NCI-H82 (cell line): ENCODE results near the gene RFPL1.

Source experiments
- DNase-seq: peaks from one replicate; lab custom pipeline; 2025; lab: John Stamatoyannopoulos, UW

RFPL1 gene

DNA sequence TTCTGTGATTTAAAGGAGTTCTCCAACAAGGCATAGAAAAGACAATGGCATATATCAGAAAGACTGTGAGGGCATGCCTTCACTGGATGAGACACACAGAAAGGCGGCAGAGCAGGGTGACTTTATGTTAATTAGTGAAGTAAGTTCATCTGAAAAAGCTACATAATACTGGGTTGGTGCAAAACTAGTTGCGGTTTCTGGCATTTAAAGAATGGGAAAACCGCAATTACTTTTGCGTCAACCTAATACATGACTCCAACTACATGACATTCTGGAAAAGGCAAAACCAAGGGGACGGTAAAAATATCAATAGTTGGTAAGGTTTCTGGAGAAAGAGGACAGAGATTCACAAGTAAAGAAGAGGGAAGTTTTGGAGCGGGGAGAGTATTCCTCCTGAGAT lies 5.1 kb downstream of the RFPL1 start:
- DNase-seq, result no peak

DNA sequence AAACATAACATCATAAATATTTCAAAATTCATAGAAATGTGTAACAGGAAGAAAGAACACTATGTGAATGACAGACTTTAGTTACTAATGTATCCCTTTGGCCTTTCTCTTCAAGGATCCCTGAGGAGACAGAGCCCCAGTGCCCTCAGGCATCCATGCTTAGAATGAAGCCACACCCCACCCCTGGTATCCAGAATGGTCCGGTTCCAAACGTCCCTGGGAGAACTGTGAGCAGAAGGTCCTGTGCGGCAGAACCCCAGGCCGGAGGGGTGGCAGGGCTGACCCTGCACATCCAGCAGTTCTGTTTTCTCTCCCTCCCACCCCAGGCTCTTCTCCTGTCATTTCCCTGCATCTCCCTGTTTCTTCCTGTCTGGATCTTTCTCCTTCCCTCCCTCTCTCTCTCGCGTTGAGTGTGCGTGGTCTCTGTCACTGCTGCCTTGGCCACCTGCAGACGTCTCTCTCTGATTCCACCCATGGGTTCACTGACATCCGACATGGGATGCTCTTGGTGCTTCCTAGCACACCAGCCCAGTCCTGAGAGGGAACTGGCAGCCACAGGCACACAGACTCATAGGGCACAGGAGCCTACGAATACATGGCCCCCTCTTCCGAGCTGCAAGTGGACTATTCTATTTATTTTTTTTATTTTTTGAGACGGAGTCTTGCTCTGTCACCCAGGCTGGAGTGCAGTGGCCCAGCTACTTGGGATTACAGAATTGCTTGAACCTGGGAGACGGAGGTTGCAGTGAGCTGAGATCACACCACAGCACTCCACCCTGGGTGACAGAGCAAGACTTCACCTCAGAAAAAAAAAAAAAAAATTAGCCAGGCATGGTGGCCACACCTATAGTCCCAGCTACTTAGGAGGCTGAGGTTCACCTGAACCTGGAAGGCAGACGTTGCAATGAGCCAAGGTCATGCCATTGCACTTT lies 5.7 kb downstream of the RFPL1 start:
- DNase-seq, result no peak

DNA sequence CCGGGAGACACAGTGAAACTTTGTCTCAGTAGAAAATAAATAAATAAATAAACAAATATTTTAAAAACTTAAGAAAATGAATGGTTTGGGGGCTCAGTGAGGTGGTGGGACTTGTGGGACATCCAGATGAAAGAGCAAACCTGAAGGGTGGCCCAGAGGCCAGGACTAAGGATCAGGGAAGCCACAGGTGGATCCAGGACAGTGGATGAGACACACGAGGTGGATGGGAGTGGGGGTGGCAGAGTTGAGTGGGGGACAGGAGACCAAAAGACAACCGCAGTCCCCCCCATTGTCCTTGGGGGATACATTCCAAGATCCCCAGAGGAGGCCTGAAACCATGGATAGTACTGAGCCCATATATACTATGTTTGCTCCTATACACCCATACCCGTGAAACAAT lies 7.1 kb downstream of the RFPL1 start:
- DNase-seq, result no peak

DNA sequence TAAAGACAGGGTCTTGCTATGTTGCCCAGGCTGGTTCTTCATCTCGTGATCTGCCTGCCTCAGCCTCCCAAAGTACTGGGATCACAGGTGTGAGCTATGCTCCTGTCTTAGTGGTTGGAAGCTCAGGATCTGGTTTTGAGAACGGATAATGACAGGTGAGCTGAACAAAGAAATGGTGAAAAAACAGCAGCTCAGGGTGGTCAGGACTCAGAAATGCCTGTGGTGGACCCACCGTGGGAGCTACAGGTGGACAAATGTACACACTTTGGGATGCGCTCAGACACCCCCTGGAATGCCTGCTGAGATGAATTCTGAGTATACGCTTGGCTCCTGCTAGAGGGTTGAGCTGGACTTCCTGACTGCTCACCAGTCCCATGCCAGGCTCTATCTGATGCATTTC lies 9.5 kb downstream of the RFPL1 start:
- no peak for DNase-seq

DNA sequence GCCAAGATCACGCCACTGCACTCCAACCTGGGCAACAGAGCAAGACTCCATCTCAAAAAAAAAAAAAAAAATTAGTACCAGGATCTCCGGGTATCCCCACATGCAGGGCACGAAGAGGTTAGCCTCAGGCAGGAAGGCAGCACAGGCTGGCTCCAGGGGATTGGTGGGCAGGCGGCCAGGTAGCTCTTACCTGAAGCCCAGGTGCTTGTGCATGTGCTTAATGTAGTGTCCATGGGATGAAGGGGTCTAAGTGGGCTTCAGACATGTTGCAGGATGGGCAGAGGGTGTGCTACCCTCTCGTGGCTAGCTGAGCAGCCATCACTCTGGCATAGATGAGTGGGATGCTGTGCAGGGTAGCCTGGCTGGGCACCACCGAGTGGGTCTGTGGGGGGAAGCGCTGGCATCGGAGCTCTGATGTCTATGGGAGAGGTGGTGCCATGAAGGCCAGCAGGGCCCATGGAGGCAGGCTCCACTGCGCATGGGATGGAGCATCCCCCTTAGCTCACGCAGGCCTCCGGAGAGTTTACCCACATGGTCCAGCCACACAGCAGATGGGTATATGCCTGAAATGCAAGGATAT lies 11.0 kb downstream of the RFPL1 start:
- no peak for DNase-seq

DNA sequence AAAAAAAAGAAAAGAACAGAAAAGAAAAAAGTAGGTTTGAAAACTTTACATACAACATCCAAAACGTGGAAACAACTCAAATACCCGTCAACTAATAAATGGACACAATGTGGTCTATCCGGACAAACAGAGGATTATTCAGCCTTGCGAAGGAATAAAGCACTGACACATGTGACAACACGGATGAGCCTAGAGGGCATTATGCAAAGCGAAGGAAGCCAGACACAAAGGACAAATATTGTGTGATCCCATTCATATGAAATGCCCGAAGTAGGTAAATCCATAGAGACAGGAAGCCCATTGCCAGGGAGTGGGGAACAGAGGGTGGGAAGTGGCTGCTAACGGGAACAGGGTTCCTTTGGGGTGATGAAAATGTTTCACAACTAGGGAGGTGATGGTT lies 11.8 kb downstream of the RFPL1 start:
- no peak for DNase-seq

DNA sequence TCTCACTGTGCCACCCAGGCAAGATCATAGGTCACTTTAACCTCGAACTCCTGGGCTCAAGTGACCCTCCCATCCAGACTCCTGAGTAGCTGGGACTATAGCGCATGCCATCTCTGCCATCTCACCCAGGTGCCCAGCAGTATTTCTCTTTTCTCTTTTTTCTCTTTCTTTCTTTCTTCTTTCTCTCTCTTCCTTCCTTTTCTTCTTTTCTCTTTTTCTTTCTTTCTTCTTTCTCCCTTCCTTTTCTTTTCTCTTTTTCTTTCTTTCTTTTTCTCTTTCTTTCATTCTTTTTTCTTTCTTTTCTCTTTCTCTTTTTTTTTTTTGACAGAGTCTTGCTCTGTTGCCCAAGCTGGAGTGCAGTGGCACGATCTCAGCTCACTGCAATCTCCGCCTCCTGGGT lies 13.5 kb downstream of the RFPL1 start:
- DNase-seq, result no peak

DNA sequence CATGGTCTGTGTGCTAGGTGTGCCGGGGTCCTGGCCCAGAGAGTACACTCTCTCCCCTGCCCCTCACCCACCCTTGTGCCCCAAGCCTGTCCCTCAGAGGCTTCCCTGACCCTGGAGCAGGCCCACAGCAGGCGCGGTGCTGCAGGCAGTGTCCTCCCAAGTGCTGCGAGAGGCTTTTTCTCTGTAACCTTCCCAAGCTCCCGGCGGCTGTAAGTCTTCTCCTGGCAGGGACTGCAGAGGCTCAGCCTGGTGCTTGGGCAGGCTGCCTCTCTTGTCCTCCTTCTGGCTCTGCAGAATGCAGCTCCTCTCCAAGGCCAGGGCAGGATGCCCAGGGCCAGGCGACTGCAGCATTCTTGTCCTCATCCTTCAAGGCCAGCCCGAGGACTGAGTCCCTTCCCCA lies 15.9 kb downstream of the RFPL1 start:
- no peak for DNase-seq

DNA sequence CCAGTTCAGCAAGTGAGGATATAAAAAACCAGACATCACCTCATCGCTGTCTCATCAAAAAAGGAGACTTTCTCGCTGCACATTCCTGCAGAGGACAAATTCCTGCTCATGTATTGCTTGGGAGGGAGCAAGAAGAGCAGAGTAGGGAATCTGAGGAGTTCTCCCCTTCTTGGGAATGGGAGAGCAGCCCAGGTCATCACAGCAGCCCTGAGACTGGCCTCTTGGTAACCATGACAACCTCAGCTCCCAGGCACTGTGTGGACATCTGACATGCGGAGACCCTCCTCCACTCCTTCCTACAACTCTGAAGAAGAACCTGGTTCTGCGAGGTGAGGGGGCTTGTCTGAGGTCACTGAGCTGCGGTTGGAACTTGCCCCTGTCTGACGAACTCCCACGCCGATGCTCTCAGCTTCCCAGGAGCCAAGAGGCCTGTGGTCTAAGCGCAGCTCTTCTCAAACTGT lies 17.9 kb downstream of the RFPL1 start:
- DNase-seq, result no peak

DNA sequence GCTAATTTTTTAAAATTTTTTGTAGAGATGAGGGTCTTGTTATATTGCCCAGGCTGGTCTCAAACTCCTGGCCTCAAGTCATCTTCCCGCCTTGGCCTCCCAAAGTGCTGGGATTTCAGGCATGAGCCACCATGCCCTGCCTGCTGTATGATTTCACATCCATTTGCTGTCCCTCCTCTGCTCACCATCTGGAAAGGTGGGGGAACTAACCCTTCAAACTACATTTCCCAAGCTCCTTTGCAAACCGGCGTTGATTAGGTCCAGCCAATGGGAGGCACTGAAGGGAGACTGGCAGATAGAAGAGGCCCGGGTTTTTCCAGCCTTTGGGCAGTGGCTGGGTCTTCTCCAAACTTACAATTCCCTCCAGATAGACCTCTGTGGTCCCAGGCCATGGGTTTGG lies 19.3 kb downstream of the RFPL1 start:
- DNase-seq, result peak; percentile 93

DNA sequence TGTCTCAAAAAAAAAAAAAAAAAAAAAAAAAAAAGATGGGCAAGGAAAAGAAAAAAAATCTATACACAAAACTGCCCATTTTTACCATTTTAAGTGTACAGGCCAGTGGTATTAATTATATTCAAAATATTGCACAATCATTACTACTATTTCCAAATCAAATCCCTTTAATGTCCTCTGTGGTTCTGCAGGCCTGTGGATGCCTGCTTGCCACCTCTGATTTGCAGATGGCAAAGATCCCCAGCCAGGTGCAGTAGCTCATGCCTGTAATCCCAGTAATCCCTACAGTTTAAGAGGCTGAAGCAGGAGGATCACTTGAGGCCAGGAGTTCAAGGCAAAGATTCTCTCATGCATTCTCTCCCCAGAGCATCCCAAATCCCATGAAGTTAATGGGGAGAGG lies 20.2 kb downstream of the RFPL1 start:
- peak; percentile 87 for DNase-seq

DNA sequence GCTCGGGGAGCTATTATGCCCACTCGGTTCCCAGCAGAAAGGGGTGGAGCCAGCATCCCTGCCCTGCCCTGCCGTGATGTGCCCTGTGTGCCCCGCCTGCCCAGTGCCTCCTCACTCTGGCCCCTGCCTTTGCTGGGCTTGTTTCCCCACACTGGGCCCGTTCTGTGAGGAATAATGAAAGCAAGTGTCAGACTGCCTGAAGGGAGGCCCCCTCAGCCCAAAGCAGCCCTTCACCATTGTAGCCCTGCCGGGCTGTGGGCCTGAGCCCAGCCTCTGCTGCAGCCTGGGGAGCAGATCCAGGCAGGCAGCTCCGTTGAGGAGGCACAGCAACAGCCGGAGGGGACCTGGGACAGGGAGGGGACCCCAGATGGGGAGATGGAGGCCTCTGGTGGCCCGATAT lies 21.4 kb downstream of the RFPL1 start:
- DNase-seq, result no peak

DNA sequence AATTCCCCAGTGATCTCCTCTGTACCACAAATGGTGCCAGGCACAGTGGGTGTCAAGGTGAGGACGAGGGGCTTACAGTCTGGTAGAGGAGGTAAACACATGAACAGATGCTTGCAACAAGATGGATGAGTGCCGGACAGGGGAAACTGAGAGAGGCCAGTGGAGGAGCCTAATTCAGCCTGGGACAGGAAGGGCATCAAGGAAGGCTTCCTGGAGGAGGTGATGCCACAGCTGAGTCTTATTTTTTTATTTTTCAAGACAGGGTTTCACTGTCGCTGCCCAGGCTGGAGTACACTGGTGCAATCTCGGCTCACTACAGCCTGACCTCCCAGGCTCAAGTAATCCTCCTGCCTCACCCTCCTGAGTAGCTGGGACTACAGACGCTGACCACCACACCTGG lies 22.9 kb downstream of the RFPL1 start:
- DNase-seq, result no peak

DNA sequence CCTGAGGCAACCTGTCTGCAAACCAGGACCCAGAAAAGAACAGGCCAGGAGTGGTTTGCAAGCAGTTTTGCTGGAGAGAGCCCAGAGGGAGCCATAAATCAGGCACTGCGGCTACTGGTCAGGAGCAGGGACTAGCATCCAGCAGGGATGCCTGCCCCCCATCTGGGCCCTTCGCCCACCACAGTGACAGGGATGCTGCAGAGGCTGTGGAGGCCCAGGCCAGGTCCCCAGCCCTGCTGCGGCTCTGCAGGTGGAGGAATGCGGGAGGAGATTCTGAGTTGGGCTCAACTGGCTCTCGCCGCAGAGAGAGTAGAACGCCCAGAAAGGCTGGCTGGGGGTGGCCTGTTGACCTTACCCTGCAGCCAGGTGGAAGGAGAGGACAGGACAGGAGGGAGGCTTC lies 25.2 kb downstream of the RFPL1 start:
- no peak for DNase-seq

DNA sequence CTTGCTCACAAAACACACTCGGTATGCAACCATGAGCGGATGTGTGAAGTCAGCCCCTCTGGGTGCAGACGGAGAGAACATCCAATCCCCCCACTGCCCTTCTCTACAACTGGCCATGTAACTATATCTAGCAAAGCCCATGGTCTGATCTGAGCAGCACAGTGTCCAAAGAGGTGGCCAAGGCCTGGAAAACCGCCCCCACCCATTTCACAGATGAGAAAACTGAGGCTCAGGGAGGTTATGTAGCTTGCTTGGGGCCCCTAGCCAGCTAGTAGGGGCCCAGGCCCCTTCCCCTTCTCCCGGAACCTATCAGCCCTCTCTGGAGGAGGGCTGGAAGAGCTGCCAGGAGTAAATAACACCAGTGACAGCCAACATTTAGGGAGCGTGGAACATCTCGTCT lies 26.2 kb downstream of the RFPL1 start:
- no peak for DNase-seq

DNA sequence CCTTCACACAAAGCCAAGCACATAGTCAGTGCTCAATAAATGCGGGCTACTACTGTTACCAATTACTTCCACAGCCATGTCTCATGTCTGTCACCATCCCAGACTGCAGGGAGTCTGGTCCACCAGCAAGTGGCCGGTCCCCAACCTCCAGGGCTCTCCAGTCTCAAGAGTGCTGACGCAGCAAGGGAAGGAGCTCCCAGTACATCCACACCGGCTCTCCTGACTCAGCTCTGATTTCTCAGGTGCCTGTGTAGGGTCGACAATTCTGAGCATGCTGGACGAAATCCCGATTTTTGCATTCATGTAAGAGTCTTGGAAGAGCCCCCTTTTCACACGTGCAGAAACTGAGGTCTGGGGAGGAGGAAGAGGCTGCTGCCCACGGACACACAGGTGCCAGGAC lies 31.4 kb downstream of the RFPL1 start:
- DNase-seq, result no peak

DNA sequence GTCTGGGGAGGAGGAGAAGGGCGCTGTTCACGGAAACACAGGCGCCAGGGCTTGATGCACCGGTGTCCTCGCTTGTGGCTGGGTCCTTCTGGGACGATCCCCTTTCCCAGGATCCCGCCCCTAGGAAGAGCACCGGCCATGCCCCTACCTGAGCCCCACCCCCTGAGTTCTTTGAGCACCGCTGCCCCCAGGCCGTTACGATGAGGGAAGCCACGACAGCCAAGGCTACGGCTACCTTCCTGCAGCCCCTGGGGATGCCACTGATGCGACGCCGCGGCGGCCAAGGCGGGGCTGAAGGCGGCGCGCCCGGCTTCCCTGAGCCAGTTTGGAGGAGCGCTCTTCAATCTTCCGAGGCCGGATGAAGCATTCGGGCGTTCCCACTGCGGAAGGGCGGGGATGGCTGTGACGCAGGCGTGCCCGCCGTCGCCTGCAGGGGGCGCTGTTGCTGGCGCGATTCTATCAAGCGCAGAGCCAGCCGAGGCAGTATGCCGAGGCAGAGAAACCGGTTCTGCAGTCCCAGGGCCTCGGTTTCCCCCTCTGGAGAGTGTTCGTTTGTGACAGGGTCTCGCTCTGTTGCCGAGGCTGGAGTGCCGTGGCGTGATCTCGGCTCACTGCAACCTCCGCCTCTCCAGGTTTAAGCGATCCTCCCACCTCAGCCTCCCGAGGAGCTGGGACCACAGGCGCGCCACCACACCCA lies 31.9 kb downstream of the RFPL1 start:
- no peak for DNase-seq

DNA sequence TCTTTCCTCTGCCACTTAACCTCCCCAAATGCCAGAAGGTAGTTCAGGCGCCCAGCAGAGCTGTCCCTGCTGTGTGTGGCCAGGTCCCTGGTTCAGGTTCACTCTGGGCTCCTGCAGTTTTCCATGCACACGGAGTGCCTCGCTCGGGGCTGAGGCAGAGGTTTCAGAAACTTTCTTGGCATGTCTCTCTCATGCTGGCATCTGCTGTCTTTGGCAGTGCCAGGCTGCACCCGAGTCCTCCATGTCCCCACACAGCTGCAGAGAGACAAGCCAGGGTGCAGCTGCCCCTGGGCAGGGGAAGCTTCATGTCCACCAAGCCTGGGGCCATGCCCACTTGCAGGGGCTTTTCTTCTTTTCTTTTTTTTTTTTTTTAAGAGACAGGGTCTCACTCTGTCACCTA lies 34.6 kb downstream of the RFPL1 start:
- DNase-seq, result no peak

DNA sequence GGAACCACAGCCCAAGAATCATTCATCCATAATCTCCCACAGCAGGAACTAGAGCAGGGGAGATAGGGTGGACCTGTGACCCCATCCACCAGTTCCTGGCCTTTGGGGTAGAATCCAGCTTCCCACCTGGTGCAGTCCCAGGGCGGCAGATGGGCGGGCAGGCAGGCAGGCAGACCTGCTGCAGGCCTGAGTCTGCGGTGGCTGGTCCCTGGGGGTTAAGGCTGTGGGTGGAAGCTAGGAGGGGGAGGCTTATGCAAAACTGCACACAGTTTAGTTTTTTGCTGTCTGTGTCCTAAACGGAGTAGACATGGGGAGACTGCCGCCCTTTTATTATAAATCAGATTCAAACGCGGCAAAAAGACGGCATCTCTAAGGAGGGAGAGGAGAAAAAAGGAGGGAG lies 37.2 kb downstream of the RFPL1 start:
- peak; percentile 82 for DNase-seq

DNA sequence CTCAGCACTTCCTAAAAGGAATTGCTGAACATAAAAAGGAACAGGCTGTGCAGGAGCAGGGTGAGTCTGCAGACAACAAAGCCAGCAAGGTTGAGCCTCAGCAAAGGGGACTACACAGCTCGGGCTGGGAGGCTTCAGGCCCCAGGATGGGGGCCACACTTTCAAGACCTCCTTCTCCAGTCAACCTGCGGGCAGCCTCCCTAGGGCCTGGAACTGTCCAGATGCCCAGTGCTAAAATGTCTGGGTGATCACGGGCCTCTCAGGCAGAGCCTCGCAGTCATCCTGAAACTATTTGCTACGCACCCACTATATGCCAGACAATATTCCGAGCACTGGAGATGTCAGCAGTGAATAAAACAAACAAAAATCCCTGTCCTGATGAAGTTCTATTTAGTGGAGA lies 37.7 kb downstream of the RFPL1 start:
- DNase-seq, result no peak

DNA sequence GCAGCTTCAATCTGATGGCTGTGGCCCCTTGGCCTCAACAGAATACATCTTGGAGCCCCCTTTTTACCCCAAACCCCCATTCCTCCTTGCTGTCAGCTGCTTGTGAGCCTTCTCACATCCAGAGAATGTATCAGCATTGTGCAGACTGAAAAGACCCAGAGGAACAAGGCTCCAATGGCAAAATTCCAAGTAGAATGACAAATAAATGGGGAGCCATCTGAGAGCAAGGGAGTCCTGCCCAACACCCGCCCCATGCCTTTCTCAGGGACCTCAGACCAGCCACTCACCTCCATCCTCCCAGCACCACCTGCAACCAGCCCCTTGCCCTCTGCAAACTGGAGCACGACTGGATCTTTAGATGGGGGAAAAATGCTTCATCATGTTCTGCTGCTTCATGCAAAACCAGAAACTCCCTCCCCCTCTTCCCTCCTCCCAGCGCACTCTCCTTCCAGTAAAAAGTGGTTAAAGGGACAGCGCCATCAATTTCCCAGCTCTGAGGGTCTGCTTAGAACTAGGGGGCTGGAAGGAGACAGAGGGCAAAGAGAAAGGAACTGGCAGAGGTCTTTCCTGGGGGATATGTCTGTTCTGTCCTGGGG lies 39.4 kb downstream of the RFPL1 start:
- DNase-seq, result peak; percentile 37
